Measurements from ENCODE around the gene ZNF774.

The ZNF774 gene

DNA sequence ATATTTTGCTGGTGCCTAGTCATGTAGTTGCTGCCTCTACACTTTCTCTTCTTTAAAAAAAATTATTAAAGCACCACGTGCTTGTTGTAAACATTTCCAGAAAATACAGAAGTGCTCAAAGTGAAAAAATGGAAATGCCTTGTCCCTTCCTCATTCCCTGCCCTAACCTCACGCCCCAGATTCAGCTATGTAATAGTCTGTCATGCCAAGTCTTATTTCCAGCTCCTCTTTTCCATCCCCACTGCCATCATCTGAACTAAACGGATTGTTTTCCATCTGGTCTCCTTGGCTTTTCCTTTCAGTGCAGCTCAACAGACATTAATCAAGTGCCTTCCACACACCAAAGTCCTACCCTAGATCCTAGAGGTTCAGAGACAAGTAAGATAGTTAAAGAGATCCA is 15.5 kb downstream of the ZNF774 start:
- Histone ChIP-seq H3K27ac (ENCODE audit: low read length) (peak overlapping the region; percentile 11), H3K9me3 (ENCODE audit: control insufficient read depth in 1 of 2, low read length in 2 of 2) (no peaks in the 10 kb centered on the region), H3K36me3 (ENCODE audit: control insufficient read depth in 1 of 2, insufficient read depth in 2 of 2, low read length in 2 of 2) (no peaks in the 10 kb centered on the region), H3K4me1 (ENCODE audit: control insufficient read depth in 1 of 2, insufficient read depth in 2 of 2, low read length in 2 of 2) (peaks cover 2 to 16% of the 10 kb centered on the region in 2 donors), H3K4me3 (ENCODE audit: low read depth in 1 of 2, low read length in 2 of 2) (no peak overlapping the region), H3K27me3 (ENCODE audit: low read depth, low read length) (no peaks in the 10 kb centered on the region)

GRCh38 chr15:90375071-90375470 is 23.0 kb downstream of the ZNF774 start:
- Histone ChIP-seq H3K4me3 (ENCODE audit: low read depth in 1 of 2, low read length in 2 of 2) (no peak overlapping the region), H3K9me3 (ENCODE audit: control insufficient read depth in 1 of 2, low read length in 2 of 2) (no peaks in the 10 kb centered on the region), H3K4me1 (ENCODE audit: control insufficient read depth in 1 of 2, insufficient read depth in 2 of 2, low read length in 2 of 2) (no peaks in the 10 kb centered on the region), H3K36me3 (ENCODE audit: control insufficient read depth in 1 of 2, insufficient read depth in 2 of 2, low read length in 2 of 2) (no peaks in the 10 kb centered on the region), H3K27me3 (ENCODE audit: low read depth, low read length) (no peaks in the 10 kb centered on the region), H3K27ac (ENCODE audit: low read length) (no peak overlapping the region)

DNA sequence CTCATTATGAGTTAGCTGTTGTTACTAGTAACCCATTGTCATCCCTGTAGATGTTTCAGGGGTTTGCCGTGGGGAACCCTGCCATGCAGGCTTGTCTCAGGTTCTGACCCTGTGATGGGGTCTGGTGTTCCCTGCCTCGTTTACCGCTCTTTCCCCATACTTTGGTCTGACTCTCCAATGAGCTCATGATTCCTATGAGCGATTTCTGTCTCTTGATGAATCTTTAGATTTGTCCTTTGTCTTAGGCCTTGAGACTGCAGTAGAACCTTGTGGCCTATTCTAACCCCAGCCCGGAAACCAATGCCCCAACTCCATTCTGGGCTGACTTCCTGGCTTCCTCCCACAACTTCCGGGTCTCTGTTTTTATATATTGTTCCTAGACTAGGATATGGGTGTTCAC is 24.7 kb downstream of the ZNF774 start:
- Histone ChIP-seq H3K4me3 (ENCODE audit: low read depth in 1 of 2, low read length in 2 of 2) (no peak overlapping the region), H3K9me3 (ENCODE audit: control insufficient read depth in 1 of 2, low read length in 2 of 2) (no peaks in the 10 kb centered on the region), H3K36me3 (ENCODE audit: control insufficient read depth in 1 of 2, insufficient read depth in 2 of 2, low read length in 2 of 2) (no peaks in the 10 kb centered on the region), H3K27me3 (ENCODE audit: low read depth, low read length) (no peaks in the 10 kb centered on the region), H3K27ac (ENCODE audit: low read length) (no peak overlapping the region), H3K4me1 (ENCODE audit: control insufficient read depth in 1 of 2, insufficient read depth in 2 of 2, low read length in 2 of 2) (no peaks in the 10 kb centered on the region)

DNA sequence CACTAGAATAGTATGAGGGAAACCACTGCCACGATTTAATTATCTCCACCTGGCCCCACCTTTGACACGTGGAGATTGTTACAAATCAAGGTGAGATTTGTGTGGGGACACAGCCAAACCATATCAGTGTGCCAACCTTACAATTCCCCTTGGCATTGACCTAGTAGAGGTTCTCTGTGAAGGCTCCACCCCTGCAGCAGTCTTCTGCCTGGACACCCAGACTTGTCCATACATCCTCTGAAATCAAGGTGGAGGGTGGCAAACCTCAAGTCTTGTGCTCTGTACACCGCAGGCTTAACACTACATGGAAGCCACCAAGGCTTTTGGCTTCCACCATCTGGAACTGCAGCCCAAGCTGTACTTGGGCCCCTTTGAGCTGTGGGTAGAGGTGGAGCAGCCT is 27.2 kb downstream of the ZNF774 start:
- H3K27ac ChIP-seq (ENCODE audit: low read length), result no peak overlapping the region
- H3K36me3 ChIP-seq (ENCODE audit: control insufficient read depth in 1 of 2, insufficient read depth in 2 of 2, low read length in 2 of 2), result no peaks in the 10 kb centered on the region
- no peaks in the 10 kb centered on the region for H3K9me3 ChIP-seq (ENCODE audit: control insufficient read depth in 1 of 2, low read length in 2 of 2)
- H3K4me3 ChIP-seq (ENCODE audit: low read depth in 1 of 2, low read length in 2 of 2), result no peak overlapping the region
- H3K4me1 ChIP-seq (ENCODE audit: control insufficient read depth in 1 of 2, insufficient read depth in 2 of 2, low read length in 2 of 2), result no peaks in the 10 kb centered on the region
- no peaks in the 10 kb centered on the region for H3K27me3 ChIP-seq (ENCODE audit: low read depth, low read length)

GRCh38 chr15:90381515-90381914 is 29.4 kb downstream of the ZNF774 start:
- no peaks in the 10 kb centered on the region for H3K27me3 ChIP-seq (ENCODE audit: low read depth, low read length)
- H3K4me3 ChIP-seq (ENCODE audit: low read depth in 1 of 2, low read length in 2 of 2), result no peak overlapping the region
- H3K36me3 ChIP-seq (ENCODE audit: control insufficient read depth in 1 of 2, insufficient read depth in 2 of 2, low read length in 2 of 2), result no peaks in the 10 kb centered on the region
- H3K27ac ChIP-seq (ENCODE audit: low read length), result no peak overlapping the region
- H3K4me1 ChIP-seq (ENCODE audit: control insufficient read depth in 1 of 2, insufficient read depth in 2 of 2, low read length in 2 of 2), result no peaks in the 10 kb centered on the region
- H3K9me3 ChIP-seq (ENCODE audit: control insufficient read depth in 1 of 2, low read length in 2 of 2), result no peaks in the 10 kb centered on the region

DNA sequence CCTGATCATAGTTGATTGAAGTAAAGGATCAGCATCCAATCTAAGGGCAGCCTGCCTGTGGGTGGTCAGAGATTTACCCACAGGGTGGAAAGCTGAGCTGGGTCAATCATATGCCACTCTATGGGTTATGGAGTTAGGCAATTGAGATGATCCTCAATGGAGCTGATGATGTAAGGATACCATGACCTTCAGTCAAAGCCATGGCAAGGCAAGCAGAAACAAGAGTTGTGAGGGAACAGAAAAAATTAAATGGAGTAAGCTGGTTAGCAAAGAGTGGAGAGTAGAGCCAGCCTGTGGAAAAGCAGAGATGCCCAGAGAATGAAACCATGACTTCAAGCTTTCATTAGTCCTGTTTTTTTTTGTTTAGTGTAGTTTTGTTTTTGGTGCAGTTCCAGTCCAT is 30.2 kb downstream of the ZNF774 start:
- no peaks in the 10 kb centered on the region for H3K27me3 ChIP-seq (ENCODE audit: low read depth, low read length)
- no peaks in the 10 kb centered on the region for H3K36me3 ChIP-seq (ENCODE audit: control insufficient read depth in 1 of 2, insufficient read depth in 2 of 2, low read length in 2 of 2)
- H3K9me3 ChIP-seq (ENCODE audit: control insufficient read depth in 1 of 2, low read length in 2 of 2), result no peaks in the 10 kb centered on the region
- no peak overlapping the region for H3K27ac ChIP-seq (ENCODE audit: low read length)
- no peak overlapping the region for H3K4me3 ChIP-seq (ENCODE audit: low read depth in 1 of 2, low read length in 2 of 2)
- no peaks in the 10 kb centered on the region for H3K4me1 ChIP-seq (ENCODE audit: control insufficient read depth in 1 of 2, insufficient read depth in 2 of 2, low read length in 2 of 2)

- Histone ChIP-seq H3K36me3 (ENCODE audit: control insufficient read depth in 1 of 2, insufficient read depth in 2 of 2, low read length in 2 of 2) (peaks cover 4% of the 10 kb centered on the region in 2 donors), H3K9me3 (ENCODE audit: control insufficient read depth in 1 of 2, low read length in 2 of 2) (no peaks in the 10 kb centered on the region), H3K4me1 (ENCODE audit: control insufficient read depth in 1 of 2, insufficient read depth in 2 of 2, low read length in 2 of 2) (peaks cover 7 to 15% of the 10 kb centered on the region in 2 donors), H3K4me3 (ENCODE audit: low read depth in 1 of 2, low read length in 2 of 2) (no peak overlapping the region), H3K27me3 (ENCODE audit: low read depth, low read length) (no peaks in the 10 kb centered on the region), H3K27ac (ENCODE audit: low read length) (no peak overlapping the region)
Observed at GRCh38 chr15:90386221-90386620, 34.1 kb downstream of the ZNF774 start.

GRCh38 chr15:90387534-90388461 is 35.7 kb downstream of the ZNF774 start, which contains the start of gene IQGAP1:
Gene IQGAP1, plus strand, starts transcription at chr15:90388242. Its CDS starts 100 bp downstream, at chr15:90388342.
- H3K27me3 ChIP-seq (ENCODE audit: low read depth, low read length), result no peaks in the 10 kb centered on the region
- peaks cover 18 to 26% of the 10 kb centered on the region in 2 donors for H3K4me1 ChIP-seq (ENCODE audit: control insufficient read depth in 1 of 2, insufficient read depth in 2 of 2, low read length in 2 of 2)
- H3K4me3 ChIP-seq (ENCODE audit: low read depth in 1 of 2, low read length in 2 of 2), result peak within 1 kb of the TSS; percentile 80 to 90
- no peaks in the 10 kb centered on the region for H3K9me3 ChIP-seq (ENCODE audit: control insufficient read depth in 1 of 2, low read length in 2 of 2)
- H3K27ac ChIP-seq (ENCODE audit: low read length), result peak within 1 kb of the TSS; percentile 94
- peaks cover 12 to 15% of the 10 kb centered on the region in 2 donors for H3K36me3 ChIP-seq (ENCODE audit: control insufficient read depth in 1 of 2, insufficient read depth in 2 of 2, low read length in 2 of 2)

- H3K4me1 ChIP-seq (ENCODE audit: control insufficient read depth in 1 of 2, insufficient read depth in 2 of 2, low read length in 2 of 2), result peaks cover 18 to 29% of the 10 kb centered on the region in 2 donors
- peak overlapping the region; percentile 80 to 90 for H3K4me3 ChIP-seq (ENCODE audit: low read depth in 1 of 2, low read length in 2 of 2)
- H3K27me3 ChIP-seq (ENCODE audit: low read depth, low read length), result no peaks in the 10 kb centered on the region
- H3K36me3 ChIP-seq (ENCODE audit: control insufficient read depth in 1 of 2, insufficient read depth in 2 of 2, low read length in 2 of 2), result peaks cover 12 to 15% of the 10 kb centered on the region in 2 donors
- H3K9me3 ChIP-seq (ENCODE audit: control insufficient read depth in 1 of 2, low read length in 2 of 2), result no peaks in the 10 kb centered on the region
- H3K27ac ChIP-seq (ENCODE audit: low read length), result peak overlapping the region; percentile 94
Observed at GRCh38 chr15:90388462-90389380, 36.6 kb downstream of the ZNF774 start.

DNA sequence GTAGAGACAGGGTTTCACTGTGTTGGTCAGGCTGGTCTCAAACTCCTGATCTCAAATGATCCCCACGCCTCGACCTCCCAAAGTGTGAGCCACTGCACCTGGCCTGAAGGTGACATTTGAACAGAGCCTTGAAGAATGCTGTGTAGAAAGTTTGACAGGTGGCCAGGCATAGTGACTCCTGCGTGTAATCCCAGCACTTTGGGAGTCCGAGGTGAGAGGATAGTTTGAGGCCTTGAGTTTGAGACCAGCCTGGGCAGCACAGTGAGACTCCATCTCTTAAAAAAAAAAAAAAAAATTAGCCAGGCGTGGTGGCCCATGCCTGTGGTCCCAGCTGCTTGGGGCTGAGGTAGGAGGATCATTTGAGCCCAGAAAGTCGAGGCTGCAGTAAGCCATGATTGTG is 37.4 kb downstream of the ZNF774 start:
- no peaks in the 10 kb centered on the region for H3K27me3 ChIP-seq (ENCODE audit: low read depth, low read length)
- peak overlapping the region; percentile 94 for H3K27ac ChIP-seq (ENCODE audit: low read length)
- peaks cover 18 to 36% of the 10 kb centered on the region in 2 donors for H3K4me1 ChIP-seq (ENCODE audit: control insufficient read depth in 1 of 2, insufficient read depth in 2 of 2, low read length in 2 of 2)
- no peaks in the 10 kb centered on the region for H3K9me3 ChIP-seq (ENCODE audit: control insufficient read depth in 1 of 2, low read length in 2 of 2)
- peak overlapping the region; percentile 80 to 90 for H3K4me3 ChIP-seq (ENCODE audit: low read depth in 1 of 2, low read length in 2 of 2)
- H3K36me3 ChIP-seq (ENCODE audit: control insufficient read depth in 1 of 2, insufficient read depth in 2 of 2, low read length in 2 of 2), result peaks cover 12 to 15% of the 10 kb centered on the region in 2 donors

DNA sequence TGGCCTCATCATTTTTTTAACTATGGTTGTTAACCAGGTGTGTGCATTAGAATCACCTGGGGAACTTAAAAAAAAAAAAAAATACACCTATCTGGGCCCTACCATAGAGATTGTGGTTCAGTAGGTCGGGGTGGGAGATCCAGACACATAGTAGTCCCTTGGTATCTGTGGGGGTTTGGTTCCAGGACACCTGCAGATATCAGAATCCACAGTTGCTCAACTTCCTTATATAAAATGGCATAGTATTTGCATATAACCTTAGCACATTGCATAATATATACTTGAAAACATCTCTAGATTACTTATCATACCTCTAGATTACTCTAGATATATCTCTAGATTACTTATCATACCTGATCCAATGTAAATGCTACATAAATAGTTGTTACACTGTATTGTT is 41.0 kb downstream of the ZNF774 start:
- Histone ChIP-seq H3K27me3 (ENCODE audit: low read depth, low read length) (no peaks in the 10 kb centered on the region), H3K4me1 (ENCODE audit: control insufficient read depth in 1 of 2, insufficient read depth in 2 of 2, low read length in 2 of 2) (peaks cover 18 to 52% of the 10 kb centered on the region in 2 donors), H3K36me3 (ENCODE audit: control insufficient read depth in 1 of 2, insufficient read depth in 2 of 2, low read length in 2 of 2) (peaks cover 12 to 15% of the 10 kb centered on the region in 2 donors), H3K27ac (ENCODE audit: low read length) (no peak overlapping the region), H3K9me3 (ENCODE audit: control insufficient read depth in 1 of 2, low read length in 2 of 2) (no peaks in the 10 kb centered on the region), H3K4me3 (ENCODE audit: low read depth in 1 of 2, low read length in 2 of 2) (no peak overlapping the region)
